GM12878 (cell line): Measurements from ENCODE around the gene PRKAR1A. TPM values are rescaled to one million over a fixed set of nuclear protein-coding genes. Genes with fewer than 3 reads are reported as not detected.

Source experiments
- ATF2 ChIP-seq: IDR thresholded peaks from 2 replicates; pipeline ENCODE4 v1.6.1; 2012; ENCODE audit warnings: low read length, inconsistent platforms
- HDAC6 ChIP-seq: fragments of 200-600 bp; sonication (generic); IDR thresholded peaks from one replicate; pipeline ENCODE4 v1.8.0; 2017; ENCODE audit warnings: antibody characterized with exemption; ENCODE audit not compliant: unreplicated experiment
- REST ChIP-seq: IDR thresholded peaks from 2 replicates; pipeline ENCODE4 v1.6.1; 2012; ENCODE audit warnings: mild to moderate bottlenecking, low read depth, low read length
- SIN3A ChIP-seq: IDR thresholded peaks from 2 replicates; pipeline ENCODE4 v1.6.1; 2012; ENCODE audit warnings: low read depth, low read length, improper control_type of control experiment
- SUZ12 ChIP-seq: fragments of 200-600 bp; sonication (generic); IDR thresholded peaks from one replicate; pipeline ENCODE4 v1.6.1; 2018; ENCODE audit warnings: antibody characterized with exemption, mild to moderate bottlenecking; ENCODE audit not compliant: unreplicated experiment
- ZBTB11 ChIP-seq: fragments of 450-650 bp; formaldehyde crosslinking; IDR thresholded peaks from 2 replicates; pipeline ENCODE4 v1.5.0; 2022; ENCODE audit warnings: mild to moderate bottlenecking, missing genetic modification characterization
- polyA plus RNA-seq, 11 experiments: library from polyadenylated mRNA; depleted of rRNA in 4 of 11; unstranded in 6 of 11; stranded (reverse) in 5 of 11; fragments of >200 nt; fragmentation: Nextera tagmentation in 4 of 11; fragmentation: Illumina TruSeq in 1 of 11; extraction: Ambion mirVana in 4 of 11; extraction: Trizol in 1 of 11; gene quantifications; 1 replicate in 1 of 11; 2 replicates in 10 of 11; pipeline versions ENCODE4 v1.2.1 to v1.2.3, GENCODE V29; 2011 to 2016; ENCODE audit warnings: inconsistent platforms in 2 of 11, missing spikeins in 2 of 11, low read depth in 1 of 11
- total RNA-seq, 4 experiments: library from RNA; depleted of rRNA in 3 of 4; stranded (reverse); fragments of >200 nt in 3 of 4; fragmentation: Illumina TruSeq in 1 of 4; extraction: Trizol in 1 of 4; gene quantifications; 2 replicates each; pipeline versions ENCODE4 v1.2.1 to v1.2.3, GENCODE V29; 2013 to 2021
- TF ChIP-seq, protein P1 (sequence below): IDR thresholded peaks from 2 replicates; pipeline ENCODE4 v1.6.1; 2012; ENCODE audit warnings: low read depth, low read length, improper control_type of control experiment

Gene PRKAR1A
- total and polyA plus RNA-seq, 10 of the 15 experiments (the other 5 are each of a cell fraction or from before 2014, with no cell fraction given): 29.1 to 200 (median 125) TPM

- TF ChIP-seq REST (no peak), ATF2 (no peak), ZBTB11 (CRISPR knock-in tag) (no peak), HDAC6 (no peak), SIN3A (no peak), SUZ12 (no peak)
- TF ChIP-seq, protein P1, sequence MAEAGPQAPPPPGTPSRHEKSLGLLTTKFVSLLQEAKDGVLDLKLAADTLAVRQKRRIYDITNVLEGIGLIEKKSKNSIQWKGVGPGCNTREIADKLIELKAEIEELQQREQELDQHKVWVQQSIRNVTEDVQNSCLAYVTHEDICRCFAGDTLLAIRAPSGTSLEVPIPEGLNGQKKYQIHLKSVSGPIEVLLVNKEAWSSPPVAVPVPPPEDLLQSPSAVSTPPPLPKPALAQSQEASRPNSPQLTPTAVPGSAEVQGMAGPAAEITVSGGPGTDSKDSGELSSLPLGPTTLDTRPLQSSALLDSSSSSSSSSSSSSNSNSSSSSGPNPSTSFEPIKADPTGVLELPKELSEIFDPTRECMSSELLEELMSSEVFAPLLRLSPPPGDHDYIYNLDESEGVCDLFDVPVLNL: no peak
- TF ChIP-seq, all 136 proteins: peak for 0
Observed at GRCh38 chr17:68594552-68594951, 82.3 kb downstream of the PRKAR1A start (continued).
